Left forelimb (tissue), 1 donor: ENCODE results near the gene CACNB2.
"Not testable (repeated sequence)": the region's sequence is repeated elsewhere in the genome, so short reads cannot be mapped to it uniquely, and the experiment has no call there.

ENCODE experiments used
- DNase-seq: peaks from one replicate; pipeline ENCODE4 v3.0.0-alpha.2; 2018; ENCODE audit warnings: low spot score

The CACNB2 gene

DNA sequence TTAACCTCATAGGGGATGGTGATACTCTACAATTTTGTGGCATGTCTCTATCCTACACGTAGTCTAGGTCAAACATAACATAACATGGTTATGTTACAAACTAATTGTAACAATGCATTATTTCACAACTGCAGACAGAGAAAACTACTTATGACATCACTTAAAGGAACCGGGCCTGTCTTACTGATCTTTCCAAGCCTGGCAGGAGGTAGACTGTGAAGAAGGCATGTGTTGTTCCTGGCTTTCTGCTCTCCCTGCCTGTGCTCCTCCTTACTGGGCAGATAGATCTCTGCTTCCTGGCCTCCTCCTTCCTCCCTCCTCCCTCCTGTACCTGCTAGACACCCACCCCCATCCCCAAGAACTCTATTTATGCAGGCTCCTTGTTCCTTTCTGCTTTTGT lies 5.4 kb downstream of the CACNB2 start:
- no peak for DNase-seq

DNA sequence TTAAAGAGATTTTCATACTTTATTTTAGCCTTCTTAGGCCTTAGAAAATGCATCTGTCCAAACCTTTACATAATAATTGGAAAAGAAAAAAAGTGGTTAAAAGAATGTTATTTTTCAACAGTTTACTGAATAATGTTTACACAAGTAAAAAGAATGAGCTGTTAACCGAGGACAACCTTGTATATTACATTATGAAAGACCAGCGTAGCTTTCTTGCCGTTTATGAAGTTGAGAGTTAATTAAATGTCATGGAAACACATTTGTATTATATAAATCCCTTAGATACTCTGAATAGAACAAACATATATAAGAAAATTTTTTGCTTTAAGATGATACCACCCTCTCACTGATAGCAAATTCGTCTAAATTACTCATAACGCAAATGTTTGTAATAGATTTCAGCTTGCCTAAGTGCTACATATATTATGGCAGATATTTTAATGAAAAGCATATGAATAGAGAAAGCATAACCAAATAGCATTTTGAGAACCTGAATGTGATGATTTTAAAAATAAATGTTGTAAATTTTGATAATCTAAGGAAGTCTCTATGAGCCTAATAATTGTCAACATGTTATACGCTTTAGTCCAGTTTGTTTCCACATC lies 9.1 kb downstream of the CACNB2 start:
- no peak for DNase-seq

DNA sequence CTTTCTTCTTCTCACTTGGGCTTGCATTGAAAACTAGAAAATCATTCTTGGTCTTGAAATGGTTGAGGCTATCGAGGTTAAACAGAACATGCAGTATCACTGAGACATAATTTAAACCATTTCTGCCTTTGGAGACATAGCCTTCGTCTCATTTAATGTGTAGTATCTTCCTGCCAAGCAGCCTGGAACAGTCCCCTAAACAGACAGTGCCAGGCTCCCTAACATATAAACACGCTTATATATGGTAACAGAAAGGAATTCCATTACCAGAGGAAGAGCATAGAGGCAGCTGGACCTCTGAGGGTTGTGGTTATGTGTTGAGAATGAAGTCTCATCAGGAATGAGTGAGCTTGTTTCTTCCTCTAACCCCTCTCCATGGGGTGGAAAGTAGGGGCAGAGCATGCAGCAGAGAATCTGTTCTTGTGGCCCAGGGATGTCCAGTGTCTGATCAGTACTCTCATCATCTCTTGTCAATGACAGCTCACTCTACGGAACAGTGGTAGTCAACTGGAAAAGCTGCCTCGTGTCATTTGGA lies 11.2 kb downstream of the CACNB2 start:
- no peak for DNase-seq

DNA sequence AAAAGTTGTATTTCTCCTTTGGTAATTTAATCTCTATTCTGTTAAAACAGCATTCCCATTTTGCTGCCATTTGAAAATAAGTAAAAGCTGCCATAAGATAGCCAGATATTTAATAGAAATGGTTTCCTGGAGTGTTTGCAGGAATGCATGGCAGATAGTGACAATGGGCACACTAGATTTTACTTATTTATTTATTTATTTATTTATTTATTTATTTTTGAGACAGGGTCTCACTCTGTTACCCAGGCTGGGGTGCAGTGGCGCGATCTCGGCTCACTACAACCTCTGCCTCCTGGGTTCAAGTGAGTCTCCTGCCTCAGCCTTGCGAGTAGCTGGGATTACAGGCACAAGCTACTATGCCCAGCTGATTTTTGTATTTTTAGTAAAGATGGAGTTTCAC lies 13.2 kb downstream of the CACNB2 start:
- DNase-seq = not testable (repeated sequence)

DNA sequence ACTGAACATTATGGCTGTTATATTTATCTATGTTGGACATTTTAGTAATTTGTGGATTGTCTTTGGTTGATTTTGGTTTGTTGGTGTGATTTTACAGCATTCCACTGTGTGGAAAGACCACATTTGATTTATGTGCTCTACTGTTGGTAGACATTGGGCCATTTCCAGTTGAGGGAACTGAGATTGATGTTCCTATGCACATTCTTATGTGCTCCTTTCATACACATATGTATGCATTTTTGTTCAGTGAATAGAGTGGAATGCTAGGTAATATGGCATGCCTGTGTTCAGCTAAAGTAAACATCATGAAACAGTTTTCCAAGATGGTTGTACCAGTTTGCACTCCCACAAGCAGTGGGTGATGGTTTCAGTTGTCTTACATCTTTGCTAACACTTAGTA lies 15.1 kb downstream of the CACNB2 start:
- DNase-seq = no peak

DNA sequence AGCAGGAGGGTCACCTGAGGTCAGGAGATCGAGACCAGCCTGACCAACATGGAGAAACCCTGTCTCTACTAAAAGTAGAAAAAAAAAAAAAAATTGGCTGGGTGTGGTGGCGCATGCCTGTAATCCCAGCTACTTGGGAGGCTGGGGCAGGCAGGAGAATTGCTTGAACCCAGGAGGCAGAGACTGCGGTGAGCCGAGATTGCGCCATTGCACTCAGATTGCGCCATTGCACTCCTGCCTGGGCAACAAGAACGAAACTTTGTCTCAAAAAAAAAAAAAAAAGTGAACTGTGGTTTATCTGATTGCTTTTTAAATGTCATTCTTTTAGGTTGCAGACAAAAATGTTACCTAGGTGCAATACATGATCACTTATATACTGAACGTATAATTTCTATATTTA lies 16.6 kb downstream of the CACNB2 start:
- DNase-seq = not testable (repeated sequence)

DNA sequence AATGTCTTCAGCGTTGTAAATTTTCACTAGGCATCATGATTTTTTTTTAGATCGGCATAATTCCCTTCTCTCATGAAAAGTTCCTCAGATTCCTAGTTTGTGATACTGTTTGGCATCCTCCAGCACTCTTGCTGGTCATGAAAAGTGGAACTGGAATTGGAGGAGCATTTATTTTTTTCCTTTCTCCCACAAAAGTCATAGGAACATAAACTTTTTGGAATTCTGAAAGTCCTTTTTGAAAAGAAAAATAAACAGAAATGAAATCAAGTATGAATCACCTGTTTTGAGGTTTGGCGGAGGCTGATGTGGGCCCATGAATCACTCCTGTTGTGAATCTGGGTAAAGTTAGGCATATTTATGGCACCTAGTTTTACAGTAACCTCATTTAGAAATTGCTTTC lies 17.7 kb downstream of the CACNB2 start:
- DNase-seq = no peak

DNA sequence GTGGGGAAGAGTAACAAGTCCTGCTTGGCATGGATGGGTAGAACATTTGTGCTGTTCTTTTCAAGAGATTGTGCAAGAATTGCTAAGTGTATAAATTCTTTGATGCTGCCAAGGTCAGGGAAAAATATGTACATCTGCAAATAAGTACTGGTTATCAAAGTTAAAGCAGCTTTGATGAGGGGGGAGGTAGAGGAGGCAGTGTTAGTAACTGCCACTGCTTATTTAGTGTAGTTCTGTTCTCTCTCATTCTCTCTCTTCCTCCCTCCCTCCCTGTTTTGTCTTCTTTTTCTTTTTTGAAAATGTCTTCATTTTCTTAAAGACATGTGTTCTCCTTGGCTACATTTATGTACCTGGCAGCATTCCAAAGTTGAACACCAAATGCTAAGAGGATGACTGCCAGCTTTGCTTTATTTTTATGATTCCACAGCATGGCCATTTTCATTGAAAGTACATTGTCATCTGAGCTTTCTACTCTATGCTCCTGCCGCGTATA lies 18.6 kb downstream of the CACNB2 start:
- DNase-seq = no peak

DNA sequence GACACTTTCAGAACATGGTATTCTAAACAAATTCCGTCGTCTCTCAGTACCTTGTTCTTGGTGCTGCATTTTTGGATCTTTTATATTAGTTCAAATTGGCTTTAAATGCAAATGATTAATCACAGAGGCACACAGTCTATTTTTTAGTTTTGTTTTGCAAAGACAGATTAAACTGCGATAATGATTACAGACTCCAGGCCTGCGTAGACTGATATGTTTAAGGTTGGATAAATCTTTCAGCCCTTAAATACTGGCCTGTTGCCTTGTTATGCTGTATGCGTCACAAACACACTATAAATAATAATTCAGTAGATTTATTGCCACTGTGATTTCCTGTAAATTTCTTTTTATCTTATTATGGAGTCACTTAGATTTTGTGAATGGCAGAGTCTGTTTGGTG lies 19.3 kb downstream of the CACNB2 start:
- no peak for DNase-seq

DNA sequence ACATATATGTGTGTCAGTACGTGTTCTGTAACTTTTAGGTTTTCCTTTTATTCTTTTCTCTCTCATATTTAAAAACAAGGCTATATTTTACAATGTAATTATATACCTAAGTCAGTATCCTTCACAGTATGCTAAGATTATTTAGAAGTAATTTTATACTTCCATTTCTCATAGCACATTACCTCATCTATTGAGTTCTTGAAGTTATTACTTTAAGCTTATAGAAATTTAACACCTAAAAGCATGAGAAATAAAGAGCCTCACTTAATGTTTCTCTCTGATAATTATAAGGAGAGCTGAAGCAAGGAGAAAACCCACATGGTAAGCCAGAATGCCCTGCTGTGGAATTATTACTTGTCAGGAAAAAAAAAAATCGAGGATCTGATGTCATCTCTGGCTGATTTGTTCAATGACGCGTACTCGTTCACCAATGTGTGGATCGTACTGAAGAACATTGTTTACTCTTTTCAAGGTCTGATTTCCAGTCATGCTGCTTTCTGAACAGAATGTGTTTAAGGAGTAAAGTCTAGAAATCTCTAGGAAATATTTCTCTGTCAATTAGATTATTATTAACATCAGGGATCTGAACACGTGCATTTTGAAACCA lies 21.9 kb downstream of the CACNB2 start:
- DNase-seq = no peak

DNA sequence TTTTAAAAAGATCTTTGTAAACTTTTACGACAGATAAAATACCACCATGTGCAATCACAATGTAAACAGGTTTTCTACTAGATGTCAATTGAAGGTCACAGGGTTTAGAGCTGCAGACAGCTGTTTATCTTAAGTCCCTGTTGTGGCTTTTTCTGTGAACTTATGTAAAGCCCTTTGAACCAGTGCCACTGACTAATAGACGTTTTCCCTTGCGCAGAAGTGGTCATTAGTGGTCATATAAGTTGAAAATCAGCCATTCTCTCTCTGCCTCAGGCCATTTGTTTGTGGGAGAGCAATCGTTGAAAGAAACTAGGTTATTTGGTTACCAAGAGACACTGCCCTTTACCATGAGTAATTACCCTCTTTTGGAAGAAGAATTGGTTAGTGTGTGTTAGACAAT lies 23.9 kb downstream of the CACNB2 start:
- no peak for DNase-seq

DNA sequence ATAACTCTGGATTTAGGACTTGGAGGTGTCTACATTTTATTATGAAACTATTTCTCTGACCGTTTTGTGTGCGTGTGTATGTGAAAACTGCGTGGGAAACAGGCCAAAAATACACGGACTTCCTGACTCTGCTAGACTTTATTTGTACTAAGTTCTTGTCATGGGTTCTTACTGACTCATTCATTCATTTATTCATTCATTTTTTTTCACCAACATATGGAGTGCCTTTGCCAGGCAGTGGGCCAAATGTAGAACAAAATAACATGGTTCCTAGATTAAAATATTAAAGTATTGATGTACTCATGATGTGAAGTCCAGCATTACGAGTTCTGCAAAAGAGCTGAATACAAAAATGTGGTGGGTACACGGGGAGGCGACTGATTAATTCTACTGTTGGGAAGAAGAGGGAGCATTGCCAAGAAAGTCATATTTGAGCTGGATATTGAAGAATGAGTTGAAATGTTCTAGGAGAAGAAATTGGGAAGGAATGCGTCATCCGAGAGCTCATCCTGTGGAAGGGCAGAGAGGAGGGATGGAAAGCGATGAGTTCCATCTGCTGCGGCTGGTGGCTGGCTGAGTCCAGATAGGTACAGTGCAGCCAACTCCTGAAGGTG lies 24.6 kb downstream of the CACNB2 start:
- DNase-seq = no peak

DNA sequence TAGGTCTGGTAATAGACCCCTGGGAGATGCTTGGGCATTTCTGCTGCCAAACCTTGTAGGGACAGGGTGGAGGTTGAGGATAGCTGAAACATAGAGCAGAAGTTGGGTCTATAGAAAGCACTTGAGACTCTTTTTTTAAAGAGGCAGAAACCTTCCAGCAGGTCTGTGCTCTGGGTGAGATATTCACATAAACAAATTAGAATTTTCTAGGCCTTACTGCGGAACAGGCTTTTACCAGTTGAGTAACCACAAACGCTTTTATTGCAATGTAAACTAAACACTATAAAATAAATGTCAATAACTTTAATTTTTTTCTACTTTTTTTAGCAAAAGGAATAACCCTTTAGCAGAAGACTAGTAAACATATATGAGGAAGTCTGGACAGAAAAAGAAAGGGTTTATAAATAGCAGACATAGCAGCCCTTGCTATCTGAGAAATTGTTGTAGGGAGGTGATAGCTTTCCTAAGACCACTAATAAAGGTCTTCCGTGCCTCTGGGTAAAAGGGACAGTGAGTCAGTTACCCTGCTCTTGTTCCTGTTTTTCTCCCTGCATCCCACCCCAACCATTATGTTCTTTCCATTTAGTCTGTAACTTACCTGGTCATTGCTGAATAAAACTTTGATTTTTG lies 38.7 kb downstream of the CACNB2 start:
- no peak for DNase-seq

DNA sequence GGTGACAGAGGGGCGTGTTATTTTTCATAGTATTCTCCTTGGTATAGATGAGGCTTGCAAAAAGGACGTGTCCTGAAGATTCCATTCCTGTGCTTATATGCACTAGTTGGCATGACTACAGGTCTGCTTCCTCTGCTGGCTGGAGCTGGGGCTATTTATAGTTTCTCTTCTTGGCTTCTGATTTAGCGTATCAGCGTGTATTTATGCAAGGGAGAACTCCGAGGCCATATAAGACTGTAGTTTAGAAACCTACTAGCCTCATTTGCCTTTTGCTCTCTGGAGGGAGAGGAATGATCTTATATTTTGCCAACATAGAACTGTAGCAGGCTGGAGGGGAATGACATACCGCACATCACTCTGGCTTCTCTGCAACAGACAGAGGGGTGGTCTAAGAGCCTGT lies 39.7 kb downstream of the CACNB2 start:
- DNase-seq = no peak

DNA sequence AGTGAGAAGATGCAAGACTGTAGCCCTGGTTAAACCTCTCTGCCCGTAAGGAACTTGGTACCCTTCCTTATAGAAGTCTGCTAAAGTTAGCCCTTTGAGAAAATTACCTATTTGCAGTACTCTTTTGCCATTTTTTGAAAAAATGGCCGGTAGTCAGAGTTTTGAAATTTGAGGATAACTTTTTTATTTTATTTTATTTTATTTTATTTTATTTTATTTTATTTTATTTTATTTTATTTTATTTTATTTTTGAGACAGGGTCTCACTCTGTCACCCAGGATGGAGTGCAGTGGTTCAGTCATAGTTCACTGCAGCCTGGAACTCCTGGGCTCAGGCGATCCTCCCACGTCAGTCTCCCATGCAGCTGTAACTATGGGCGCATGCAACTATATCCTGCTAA lies 41.2 kb downstream of the CACNB2 start:
- DNase-seq = not testable (repeated sequence)

DNA sequence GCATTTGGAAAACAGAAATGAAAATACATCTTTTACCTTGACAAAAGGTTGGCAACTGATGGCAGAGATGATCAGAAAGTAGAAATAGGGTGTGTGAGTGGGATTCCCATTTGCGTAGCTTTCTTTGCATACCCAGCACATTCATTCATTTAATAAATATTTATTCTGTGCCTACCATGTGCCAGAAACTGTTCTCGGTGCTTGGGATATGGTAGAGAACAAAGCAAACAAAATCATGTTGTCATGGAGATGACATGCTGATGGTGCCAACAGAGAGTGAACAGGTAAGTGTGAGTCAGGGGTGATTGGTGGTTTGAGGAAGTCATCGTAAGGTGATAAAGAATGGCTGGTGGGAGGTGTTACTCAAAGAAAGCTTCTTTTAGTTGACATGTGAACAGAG lies 45.4 kb downstream of the CACNB2 start:
- DNase-seq = no peak

DNA sequence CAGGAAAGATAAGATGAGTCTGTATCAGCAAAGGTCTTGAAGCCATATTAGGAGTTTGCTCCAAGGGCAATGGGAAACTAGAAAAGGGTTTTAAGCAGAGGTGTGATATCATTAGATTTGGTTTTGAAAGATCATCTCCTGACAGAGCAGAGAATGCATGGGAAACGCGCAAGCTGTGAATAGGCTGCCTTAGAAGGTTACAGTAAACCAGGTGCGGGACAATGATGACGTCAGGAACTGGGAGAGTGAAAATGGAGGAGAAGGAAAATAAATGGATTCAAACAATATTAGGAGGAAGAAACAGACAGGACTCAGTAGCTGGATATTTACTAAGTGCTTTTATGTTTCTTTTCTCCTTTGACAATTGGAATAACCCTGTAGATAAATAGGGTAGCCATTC lies 50.6 kb downstream of the CACNB2 start:
- DNase-seq = no peak

DNA sequence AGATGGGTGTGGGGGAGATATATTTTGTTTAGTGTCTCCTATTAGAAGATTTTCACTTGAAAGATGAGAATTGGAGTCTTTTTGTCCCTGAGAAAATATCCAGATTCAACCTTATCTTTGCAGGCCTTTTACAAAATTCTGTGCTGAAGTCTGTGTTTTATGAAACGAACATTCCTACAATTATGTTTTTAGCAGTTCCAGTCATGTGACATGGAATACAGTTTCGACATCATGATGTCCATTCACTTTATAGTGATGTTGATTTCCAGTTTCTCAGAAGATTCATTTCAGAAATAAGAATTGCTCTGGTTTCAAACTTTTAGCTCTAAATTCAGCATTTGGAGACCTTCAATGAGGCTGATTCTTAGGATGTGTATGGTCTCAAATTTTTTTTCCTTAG lies 54.4 kb downstream of the CACNB2 start:
- DNase-seq = no peak

DNA sequence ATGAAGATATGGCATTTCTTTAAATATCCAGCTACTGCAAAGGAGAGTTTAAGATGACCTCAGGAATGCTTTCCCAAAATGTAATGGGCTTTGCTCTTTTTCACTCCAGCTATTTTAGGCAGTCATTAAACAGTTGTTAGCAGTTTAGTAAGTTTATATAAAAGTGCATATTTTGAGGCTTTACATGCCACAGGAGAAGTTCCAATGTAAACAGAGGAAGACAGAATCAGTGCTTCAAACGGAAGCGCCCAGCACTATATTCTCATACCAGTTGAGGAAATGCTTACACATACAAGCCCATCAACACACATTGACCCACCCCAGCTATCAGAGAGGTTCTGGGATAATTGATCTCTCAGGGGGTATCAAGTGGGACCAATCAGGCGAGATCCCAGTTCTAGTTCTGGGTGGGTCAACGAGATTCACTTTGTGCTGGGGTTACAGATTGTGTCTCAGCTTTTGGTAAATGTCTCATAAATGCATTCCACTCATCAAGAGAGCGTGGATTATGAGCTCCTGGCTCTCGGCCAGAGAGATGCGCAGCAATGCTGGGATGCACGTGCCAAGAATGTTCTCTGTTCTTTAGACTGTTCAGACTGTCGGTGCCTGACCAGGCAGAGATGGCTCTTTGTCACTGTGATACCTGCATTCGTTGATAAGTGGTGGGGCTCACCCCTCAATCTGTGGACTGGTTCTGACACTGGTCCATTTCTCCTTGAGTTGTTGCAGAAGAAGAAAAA lies 55.0 kb downstream of the CACNB2 start:
- no peak for DNase-seq

DNA sequence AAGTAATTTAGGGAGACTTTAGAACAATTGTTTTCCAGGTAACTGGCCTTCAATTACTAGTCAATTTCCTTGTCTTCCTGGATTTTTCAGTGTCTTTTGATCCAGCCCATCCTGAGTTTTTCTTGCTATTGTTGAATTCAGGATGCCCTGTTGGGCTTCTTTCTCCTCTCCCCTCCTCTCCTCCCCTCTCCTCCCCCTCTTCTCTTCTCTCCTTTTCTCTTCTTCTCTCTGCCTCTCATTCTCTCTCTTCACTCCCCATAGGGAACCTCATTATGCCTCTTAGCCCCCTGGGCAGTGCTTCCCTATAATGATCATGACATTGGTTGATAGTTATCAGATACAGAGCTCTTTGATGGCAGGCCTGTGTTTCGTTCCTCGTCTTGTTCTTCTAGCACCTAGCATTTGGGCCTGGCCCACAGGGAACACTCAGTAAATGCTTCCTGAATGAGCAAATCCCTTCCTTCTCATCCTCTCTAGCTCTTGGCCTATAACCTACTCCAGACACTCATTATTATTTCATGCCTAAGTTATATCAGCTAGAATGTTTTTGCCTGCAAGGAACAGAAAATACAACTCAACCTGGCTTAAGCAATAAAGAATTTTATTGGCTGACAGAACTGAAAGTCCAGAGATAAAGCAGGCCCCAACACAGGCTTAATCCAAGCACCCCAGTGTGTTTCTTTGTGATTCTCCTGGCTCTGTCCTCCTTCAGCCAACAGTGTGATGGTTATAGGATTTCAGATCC lies 56.8 kb downstream of the CACNB2 start:
- DNase-seq = no peak

DNA sequence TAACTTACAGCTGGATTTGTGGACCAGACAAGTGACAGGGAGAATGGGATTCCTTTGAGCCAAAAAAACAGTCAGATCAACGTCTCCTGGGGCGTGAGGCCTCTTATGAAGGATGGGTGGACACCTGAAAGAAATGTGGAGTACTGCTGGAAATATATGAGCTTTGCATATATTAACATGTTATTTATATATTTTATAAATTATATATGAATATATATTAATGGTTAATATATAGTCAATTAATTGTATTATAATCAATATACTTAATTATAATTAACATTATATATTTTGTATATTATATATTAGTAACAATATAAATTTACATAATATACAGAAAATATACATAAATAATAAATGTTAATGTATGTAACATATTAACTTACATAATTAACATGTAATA lies 57.5 kb downstream of the CACNB2 start:
- no peak for DNase-seq

DNA sequence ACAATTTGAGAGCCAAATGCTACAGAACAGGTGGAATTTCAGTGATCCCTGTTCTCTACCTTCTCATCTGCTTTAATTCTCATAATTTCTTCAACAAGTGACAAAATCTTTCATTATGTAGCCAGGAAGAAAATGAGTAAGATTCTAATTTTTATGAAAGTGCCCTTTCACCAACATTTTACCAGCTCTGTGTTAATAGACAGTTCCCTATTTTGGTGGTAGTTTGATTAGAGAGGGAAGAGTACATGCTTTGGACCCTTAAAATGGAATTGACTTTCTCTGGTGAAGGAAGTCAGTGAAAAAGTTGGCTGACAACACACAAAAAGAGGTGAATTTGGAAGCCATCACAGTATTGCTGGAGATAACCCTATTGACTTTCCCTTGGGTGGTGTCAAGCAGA lies 61.7 kb downstream of the CACNB2 start:
- DNase-seq = no peak
